Thymus (tissue), 11 donors: ENCODE results near the gene RNASE12. TPM values are rescaled to one million over a fixed set of nuclear protein-coding genes. Genes with fewer than 3 reads are reported as not detected.

ENCODE experiments used
- DNase-seq, 9 donors: peaks; one replicate each; pipeline ENCODE4 v3.0.0-alpha.2; 2013; ENCODE audit warnings: low spot score in 9 of 9, low read depth in 6 of 9, missing footprints in 1 of 9
- H3K27ac ChIP-seq, 2 donors: one replicate each; pipeline ENCODE4 v1.5.1; 2013; ENCODE audit warnings: control low read depth in 1 of 2, low read depth in 1 of 2, low read length in 1 of 2, mild to moderate bottlenecking in 1 of 2, moderate library complexity in 1 of 2
- H3K27me3 ChIP-seq, 2 donors: one replicate each; pipeline ENCODE4 v1.5.1; 2013; ENCODE audit warnings: low read length in 1 of 2; ENCODE audit not compliant: control insufficient read depth in 2 of 2, insufficient read depth in 1 of 2
- H3K36me3 ChIP-seq, 2 donors: one replicate each; pipeline ENCODE4 v1.5.1; 2013; ENCODE audit warnings: low read length in 1 of 2, mild to moderate bottlenecking in 1 of 2, moderate library complexity in 1 of 2; ENCODE audit not compliant: control insufficient read depth in 2 of 2, insufficient read depth in 2 of 2
- H3K4me1 ChIP-seq, 2 donors: one replicate each; pipeline ENCODE4 v1.5.1; 2013; ENCODE audit warnings: low read length in 2 of 2; ENCODE audit not compliant: control insufficient read depth in 2 of 2, insufficient read depth in 2 of 2
- H3K4me3 ChIP-seq, 2 donors: one replicate each; pipeline ENCODE4 v1.5.1; 2013; ENCODE audit warnings: low read length in 2 of 2, control low read depth in 1 of 2, mild to moderate bottlenecking in 1 of 2
- H3K9me3 ChIP-seq, 2 donors: one replicate each; pipeline ENCODE4 v1.5.1; 2013; ENCODE audit warnings: low read length in 1 of 2, mild to moderate bottlenecking in 1 of 2; ENCODE audit not compliant: control insufficient read depth in 2 of 2, insufficient read depth in 1 of 2
- WGBS: extraction: QIAGEN DNeasy Blood & Tissue Kit; methylation state at CpG from one replicate; pipeline ENCODE4 v1.1.7; 2013; 5-methylcytosine and 5-hydroxymethylcytosine counted together
- polyA plus RNA-seq: library from polyadenylated mRNA; stranded (reverse); fragments of 200-250 nt; gene quantifications from one replicate; pipeline ENCODE4 v1.2.3, GENCODE V29; 2013
- total RNA-seq: library from RNA; stranded (reverse); fragments of 120-200 nt; gene quantifications from one replicate; pipeline ENCODE4 v1.2.4, GENCODE V29; 2013
- donor health status: healthy.

Gene RNASE12
- total and polyA plus RNA-seq, 2 donors: not detected

DNA sequence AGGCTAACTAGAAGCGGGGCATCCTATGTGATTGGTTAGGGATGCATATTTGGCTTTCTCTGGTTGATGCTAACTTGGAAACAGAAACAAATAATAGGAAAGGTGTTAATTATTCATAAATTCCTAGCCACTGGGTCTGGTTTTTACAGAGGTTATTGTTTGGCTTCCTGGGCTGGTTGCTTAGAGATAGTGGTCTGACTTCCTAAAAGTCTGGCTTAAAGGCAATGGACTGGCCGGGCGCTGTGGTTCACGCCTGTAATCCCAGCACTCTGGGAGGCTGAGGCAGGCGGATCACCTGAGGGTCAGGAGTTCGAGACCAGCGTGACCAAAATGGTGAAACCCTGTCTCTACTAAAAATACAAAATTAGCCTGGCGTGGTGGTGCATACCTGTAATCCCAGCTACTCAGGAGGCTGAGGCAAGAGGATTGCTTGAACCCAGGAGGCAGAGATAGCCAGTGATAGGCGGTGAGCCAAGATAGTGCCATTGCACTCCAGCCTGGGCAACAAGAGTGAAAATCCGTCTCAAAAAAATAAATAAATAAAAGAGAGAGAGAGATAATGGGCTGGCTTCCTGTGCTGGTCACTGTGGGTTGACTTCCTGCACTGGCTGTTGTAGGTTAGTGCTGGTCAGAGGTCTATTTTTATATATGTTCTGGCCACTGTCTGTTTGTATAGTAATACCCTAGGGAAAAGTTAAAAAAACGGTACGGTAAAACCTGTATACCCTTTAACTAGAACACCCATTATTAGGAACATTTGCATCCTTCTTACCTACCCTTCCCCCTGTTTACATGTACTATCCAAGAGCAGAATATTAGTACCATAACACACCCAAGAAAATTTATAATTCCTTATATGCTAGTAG lies 26.2 kb upstream of the RNASE12 start:
- Histone ChIP-seq H3K9me3 (no peaks in the 10 kb centered on the region), H3K4me1 (peaks cover 3 to 8% of the 10 kb centered on the region in 2 donors), H3K36me3 (no peaks in the 10 kb centered on the region), H3K4me3 (no peak overlapping the region), H3K27ac (no peak overlapping the region), H3K27me3 (peaks cover 3 to 17% of the 10 kb centered on the region in 2 donors)
- no peak for DNase-seq
- 83% methylated on average over 12 of the region's 12 CpGs for WGBS

DNA sequence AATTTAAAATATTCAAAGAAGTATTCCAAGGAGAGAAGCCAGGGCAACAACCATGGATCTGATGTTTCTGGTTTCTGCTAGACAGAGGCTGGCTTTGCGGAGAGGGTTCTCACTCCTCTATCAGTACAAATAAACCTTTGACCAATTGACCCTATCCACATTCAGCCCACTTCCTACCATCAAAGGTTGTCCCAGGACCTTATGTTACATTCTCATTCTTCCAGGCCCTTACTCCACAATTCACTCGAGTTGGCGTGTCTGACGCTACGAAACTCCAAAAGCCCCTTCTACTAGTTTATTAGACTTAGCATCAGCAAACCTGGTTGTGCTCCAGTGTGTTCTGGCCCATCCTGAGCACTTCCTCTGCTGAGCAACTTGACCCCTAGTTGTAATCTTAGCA lies 24.8 kb upstream of the RNASE12 start:
- Histone ChIP-seq H3K4me3 (no peak overlapping the region), H3K36me3 (no peaks in the 10 kb centered on the region), H3K27me3 (peaks cover 6 to 22% of the 10 kb centered on the region in 2 donors), H3K9me3 (no peaks in the 10 kb centered on the region), H3K27ac (no peak overlapping the region), H3K4me1 (peaks cover 3 to 8% of the 10 kb centered on the region in 2 donors)
- no peak for DNase-seq
- WGBS: 95% methylated on average over 5 of the region's 5 CpGs

DNA sequence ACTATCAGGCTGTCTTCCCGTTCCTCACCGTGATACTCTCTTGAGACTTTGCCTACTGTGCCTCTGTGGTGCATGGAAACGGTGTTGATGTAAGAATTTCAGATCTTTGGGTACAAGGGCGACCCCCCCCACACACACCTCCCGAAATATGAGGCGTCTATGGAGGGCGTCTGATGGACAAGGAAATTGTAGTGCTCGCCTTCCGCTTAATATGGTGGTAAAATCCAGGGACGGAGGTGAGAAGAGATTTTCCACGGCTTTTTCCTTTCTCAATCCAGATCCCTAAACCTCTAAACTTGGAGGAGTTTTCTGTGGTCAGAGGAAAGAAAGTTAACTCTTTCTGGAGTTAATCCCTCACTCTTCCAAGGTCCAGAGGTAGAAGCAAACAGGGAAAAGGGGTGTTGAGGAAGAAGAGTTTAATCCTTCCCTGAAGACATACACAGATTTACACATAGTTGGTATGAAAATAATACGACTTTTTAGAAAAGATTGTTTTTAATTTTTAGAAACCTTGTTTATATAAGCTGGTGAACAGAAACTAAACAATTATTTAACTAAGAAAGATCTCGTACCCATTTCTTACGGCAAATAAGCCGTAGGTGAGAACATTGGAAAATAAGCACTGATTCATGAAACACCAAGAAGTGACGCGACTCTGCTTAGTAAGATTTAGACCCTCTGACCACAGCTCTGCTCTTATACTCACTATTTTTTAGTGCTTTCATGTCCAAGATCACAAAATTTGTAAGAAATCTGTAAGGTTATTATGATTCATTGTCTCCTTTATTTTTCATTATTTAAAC lies 23.1 kb upstream of the RNASE12 start:
- Histone ChIP-seq H3K36me3 (no peaks in the 10 kb centered on the region), H3K4me1 (peaks cover 3 to 8% of the 10 kb centered on the region in 2 donors), H3K27me3 (peaks cover 8 to 37% of the 10 kb centered on the region in 2 donors), H3K4me3 (peak overlapping the region; percentile 31 to 33), H3K9me3 (no peaks in the 10 kb centered on the region), H3K27ac (peak overlapping the region in 1 of 2 donors; percentile 71)
- DNase-seq: no peak
- WGBS: 22% methylated on average over 17 of the region's 17 CpGs

DNA sequence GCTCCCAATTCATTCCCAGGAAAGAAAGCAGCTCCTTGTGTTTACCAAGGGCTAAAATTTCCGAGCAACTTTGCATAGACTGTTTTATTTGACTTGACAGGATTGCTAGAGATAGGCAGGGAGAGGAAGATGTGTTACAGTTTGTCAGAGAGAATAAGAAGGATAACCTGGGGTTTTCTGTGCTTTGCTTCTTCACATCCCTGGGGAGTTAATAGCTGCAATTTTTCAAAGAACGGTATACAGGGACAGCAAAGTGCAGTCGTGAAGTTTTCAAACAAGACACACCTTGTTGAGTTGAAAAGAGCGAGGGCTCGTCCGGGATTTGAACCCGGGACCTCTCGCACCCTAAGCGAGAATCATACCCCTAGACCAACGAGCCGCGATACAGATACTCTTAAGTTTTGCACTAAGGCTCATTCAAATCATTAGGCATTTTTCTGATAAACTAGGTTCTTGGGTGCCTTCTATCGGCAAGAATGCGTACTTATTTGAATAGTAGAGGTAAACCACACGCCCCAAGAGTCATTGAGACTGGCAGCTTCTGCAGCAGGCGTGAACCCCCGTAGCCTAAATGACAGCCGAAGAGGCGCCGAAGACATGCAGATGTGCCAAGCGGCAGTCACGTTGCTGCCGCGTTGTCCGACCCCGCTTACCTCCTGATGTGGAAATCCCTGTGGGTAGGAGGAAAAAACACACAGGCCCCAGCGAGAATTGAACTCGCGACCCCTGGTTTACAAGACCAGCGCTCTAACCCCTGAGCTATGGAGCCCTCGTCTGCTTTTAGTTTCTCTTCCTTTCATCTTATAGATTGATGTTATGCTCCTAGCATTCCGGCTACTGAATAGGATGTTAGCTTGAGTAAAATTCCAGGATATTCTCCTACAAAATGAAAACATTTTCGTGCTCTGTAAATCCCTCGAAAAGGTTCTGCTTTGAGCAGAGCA lies 22.2 kb upstream of the RNASE12 start:
- peak; percentile 58 to 91 (median 71) for DNase-seq
- H3K4me3 ChIP-seq: peak overlapping the region; percentile 31 to 33
- H3K27ac ChIP-seq: peak overlapping the region; percentile 8 to 18
- peaks cover 3 to 8% of the 10 kb centered on the region in 2 donors for H3K4me1 ChIP-seq
- H3K27me3 ChIP-seq: peaks cover 8 to 37% of the 10 kb centered on the region in 2 donors
- no peaks in the 10 kb centered on the region for H3K36me3 ChIP-seq
- WGBS: 2% methylated on average over 34 of the region's 34 CpGs
- H3K9me3 ChIP-seq: no peaks in the 10 kb centered on the region

DNA sequence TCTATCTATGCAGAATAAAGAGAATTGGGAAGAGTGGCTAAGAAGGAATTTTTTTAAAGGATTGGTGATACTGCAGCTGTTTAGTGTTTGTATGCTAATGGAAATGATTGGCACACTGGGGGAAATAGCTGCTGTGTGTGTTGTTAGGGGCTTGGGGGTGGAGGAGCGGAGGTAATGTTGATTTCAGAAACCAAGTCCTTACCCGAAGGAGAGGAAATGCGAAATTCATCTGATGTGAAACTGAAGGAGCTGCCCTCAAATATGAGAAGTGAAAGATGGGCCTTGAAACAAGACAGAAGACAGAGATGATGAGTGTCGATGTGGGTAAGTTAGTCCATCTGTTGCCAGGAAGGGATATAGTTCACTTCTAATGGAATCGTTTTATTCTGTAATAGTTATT lies 21.2 kb upstream of the RNASE12 start:
- WGBS: 67% methylated on average over 5 of the region's 5 CpGs
- H3K36me3 ChIP-seq: no peaks in the 10 kb centered on the region
- peaks cover 8 to 37% of the 10 kb centered on the region in 2 donors for H3K27me3 ChIP-seq
- H3K9me3 ChIP-seq: no peaks in the 10 kb centered on the region
- DNase-seq: no peak
- H3K27ac ChIP-seq: no peak overlapping the region
- peaks cover 3 to 8% of the 10 kb centered on the region in 2 donors for H3K4me1 ChIP-seq
- no peak overlapping the region for H3K4me3 ChIP-seq

DNA sequence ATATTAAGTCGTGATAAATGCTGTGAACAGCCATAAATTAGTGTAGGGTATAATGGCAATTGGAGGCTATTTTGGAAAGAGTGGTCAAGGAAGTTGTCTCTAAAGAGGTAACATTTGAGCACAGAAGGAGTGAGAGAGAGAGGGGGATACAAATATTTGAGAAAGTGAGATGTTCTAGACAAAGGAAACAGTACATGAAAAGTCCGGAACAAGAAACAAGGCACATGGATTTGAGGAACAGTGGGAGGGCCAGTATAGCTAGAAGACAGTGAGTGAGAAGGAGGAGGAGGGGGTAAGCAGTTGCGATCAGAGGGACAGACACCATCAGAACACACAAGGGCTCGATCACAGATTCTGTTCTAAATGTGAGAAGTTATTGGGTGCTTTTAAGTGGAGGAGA lies 20.1 kb upstream of the RNASE12 start:
- Histone ChIP-seq H3K27me3 (peaks cover 8 to 37% of the 10 kb centered on the region in 2 donors), H3K4me1 (peaks cover 3 to 8% of the 10 kb centered on the region in 2 donors), H3K4me3 (no peak overlapping the region), H3K9me3 (no peaks in the 10 kb centered on the region), H3K36me3 (no peaks in the 10 kb centered on the region), H3K27ac (no peak overlapping the region)
- WGBS: 75% methylated on average over 4 of the region's 4 CpGs
- no peak for DNase-seq

DNA sequence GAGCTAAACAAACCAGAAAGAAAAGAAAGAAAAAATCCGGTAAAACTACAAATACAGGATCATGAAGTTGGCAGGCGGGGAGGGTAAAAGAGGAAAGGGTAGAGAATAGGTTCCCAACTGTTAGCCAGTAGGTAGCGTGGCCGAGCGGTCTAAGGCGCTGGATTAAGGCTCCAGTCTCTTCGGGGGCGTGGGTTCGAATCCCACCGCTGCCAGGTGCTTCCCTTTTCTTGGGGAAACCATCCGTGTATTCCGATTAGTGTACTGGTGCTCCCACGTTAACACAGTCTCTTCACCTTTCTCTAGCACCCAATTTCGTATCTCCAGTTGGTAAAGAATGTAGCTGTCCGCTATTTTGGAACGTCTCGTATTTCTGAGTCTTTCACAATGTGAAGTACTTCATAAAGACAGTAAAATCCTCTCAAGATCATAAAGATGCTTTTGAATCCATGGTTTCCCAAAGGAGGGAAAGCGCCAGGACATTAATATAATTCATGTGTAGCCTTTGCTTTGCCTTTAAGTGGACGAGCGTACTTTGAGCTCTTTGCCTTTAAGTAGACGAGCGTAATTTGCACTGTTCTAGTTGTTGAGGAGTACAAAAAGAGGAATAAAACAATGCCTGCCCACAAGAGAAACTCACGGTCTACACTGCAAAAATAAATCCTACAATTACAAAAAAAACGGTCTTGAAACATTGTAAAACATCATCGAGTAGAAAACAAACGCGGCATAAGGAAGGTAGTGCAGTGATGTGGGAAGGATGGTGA lies 19.0 kb upstream of the RNASE12 start:
- Histone ChIP-seq H3K4me3 (peak overlapping the region; percentile 51 to 66), H3K4me1 (peaks cover 3 to 8% of the 10 kb centered on the region in 2 donors), H3K27me3 (peaks cover 8 to 37% of the 10 kb centered on the region in 2 donors), H3K36me3 (no peaks in the 10 kb centered on the region), H3K9me3 (no peaks in the 10 kb centered on the region), H3K27ac (no peak overlapping the region)
- WGBS: 3% methylated on average over 27 of the region's 27 CpGs
- DNase-seq: peak in 4 of 9 donors; percentile 29 to 74 (median 50)
